Activated CD4-positive, alpha-beta memory T cell treated with anti-CD3 and anti-CD28 coated beads for 36 hours (primary cell): ENCODE data around the gene PRDX3. TPM values are rescaled to one million over a fixed set of nuclear protein-coding genes. Genes with fewer than 3 reads are reported as not detected.
"Not testable (repeated sequence)": the region's sequence is repeated elsewhere in the genome, so short reads cannot be mapped to it uniquely, and the experiment has no call there.

Source experiments
- CTCF ChIA-PET: fragments of 350-600 bp; sonication (Branson Sonifier 250); formaldehyde crosslinking; loops from one replicate; lab custom pipeline; 2021; ENCODE audit warnings: antibody characterized with exemption, inconsistent platforms; lab: Charles Lee
- POLR2A ChIA-PET: fragments of 350-600 bp; sonication (Branson Sonifier 250); formaldehyde crosslinking; loops from one replicate; lab custom pipeline; 2021; ENCODE audit warnings: antibody characterized with exemption; lab: Charles Lee
- DNase-seq: peaks from one replicate; pipeline ENCODE4 v3.0.0-alpha.2; 2020
- H3K27ac Mint-ChIP-seq: one replicate; pipeline ENCODE4 v1.8.0; 2021; ENCODE audit warnings: mixed read lengths
- H3K27me3 Mint-ChIP-seq: one replicate; pipeline ENCODE4 v1.8.0; 2021; ENCODE audit warnings: mixed read lengths
- H3K36me3 Mint-ChIP-seq: one replicate; pipeline ENCODE4 v1.8.0; 2021; ENCODE audit warnings: mixed read lengths
- H3K4me1 Mint-ChIP-seq: one replicate; pipeline ENCODE4 v1.8.0; 2021; ENCODE audit warnings: low read depth, mixed read lengths
- H3K4me3 Mint-ChIP-seq: one replicate; pipeline ENCODE4 v1.8.0; 2021; ENCODE audit warnings: mild to moderate bottlenecking, mixed read lengths
- H3K9me3 Mint-ChIP-seq: one replicate; pipeline ENCODE4 v1.8.0; 2021; ENCODE audit warnings: mixed read lengths
- intact Hi-C: fragments of 100-400 bp; cut with micrococcal nuclease; formaldehyde crosslinking; loops from one replicate; pipeline ENCODE4 v1.15.1; 2023
- total RNA-seq, 2 experiments: library from RNA; stranded (reverse); gene quantifications; one replicate each; pipeline ENCODE4 v1.2.3, GENCODE V29; 2021

PRDX3 gene
- total RNA-seq, 2 experiments from 2014 or later: 173 to 182 TPM

DNA sequence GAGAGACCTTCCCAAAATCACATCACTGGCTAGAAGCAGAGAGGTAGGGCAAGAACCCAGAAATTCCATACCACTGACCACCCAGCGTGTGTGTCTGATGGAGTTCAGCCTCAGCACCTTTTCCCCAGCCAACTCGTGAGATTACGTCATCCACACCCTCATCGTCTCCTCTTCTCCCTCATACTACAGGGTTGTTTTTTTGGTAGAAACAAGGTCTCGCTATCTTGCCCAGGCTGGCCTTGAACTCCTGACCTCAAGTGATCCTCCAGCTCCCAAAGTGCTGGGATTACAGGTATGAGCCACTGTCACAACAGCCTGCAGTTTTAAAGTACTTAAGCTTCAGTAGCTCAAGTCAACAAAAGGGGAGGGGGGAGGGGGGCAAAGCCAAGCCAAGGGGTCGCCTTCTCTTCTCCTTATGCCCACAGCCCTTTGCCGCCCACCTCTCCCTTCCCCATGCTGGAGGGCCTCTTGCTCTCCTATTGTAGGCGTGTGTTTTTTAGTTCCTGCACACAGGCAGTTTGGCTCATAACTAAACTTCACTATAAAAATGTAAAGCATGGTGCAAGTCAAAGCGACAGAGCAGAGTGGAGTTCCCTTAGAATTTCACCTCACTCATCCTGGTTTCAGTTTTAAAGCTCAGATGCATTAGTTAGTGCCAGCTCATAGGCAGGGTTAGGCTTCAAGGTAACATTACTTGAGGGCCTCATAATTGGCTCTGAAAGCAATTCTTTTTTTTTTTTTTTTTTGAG, 5.2 kb upstream of the PRDX3 start:
- intact Hi-C loops: loop anchor here (1.0 kb wide), 1 partner anchor 8 kb away; no protein-coding TSS in a partner anchor

GRCh38 chr10:119180850-119181400, 2.3 kb upstream of the PRDX3 start:
- DNase-seq, H3K4me3 Mint-ChIP-seq, H3K9me3 Mint-ChIP-seq, H3K27ac Mint-ChIP-seq, intact Hi-C loops, H3K27me3 Mint-ChIP-seq: not testable (repeated sequence)
- POLR2A ChIA-PET: interaction anchor here (0.6 kb wide), 1 partner anchor 13 kb away, joined by 3 read pairs; no protein-coding TSS in a partner anchor
- peaks cover 18% of the 10 kb centered on the region for H3K36me3 Mint-ChIP-seq
- CTCF ChIA-PET: interaction anchor here (1.1 to 1.5 kb wide), 5 partner anchors 9 to 121 kb away, joined by 3 to 5 read pairs (median 4); no protein-coding TSS in a partner anchor
- H3K4me1 Mint-ChIP-seq: peaks cover 39% of the 10 kb centered on the region

More for the DNA sequence above, 5.2 kb upstream of the PRDX3 start:
- no peaks in the 10 kb centered on the region for H3K36me3 Mint-ChIP-seq
- H3K4me1 Mint-ChIP-seq: peaks cover 18% of the 10 kb centered on the region
- CTCF ChIA-PET: interaction anchor here (0.7 to 1.5 kb wide), 5 partner anchors 11 to 130 kb away, joined by 3 to 8 read pairs (median 5); partner anchors contain the start of gene GRK5
- H3K9me3 Mint-ChIP-seq: no peaks in the 10 kb centered on the region
- peak; percentile 58 for DNase-seq
- no peaks in the 10 kb centered on the region for H3K27me3 Mint-ChIP-seq
- H3K27ac Mint-ChIP-seq: peak overlapping the region; percentile 70
- H3K4me3 Mint-ChIP-seq: no peak overlapping the region
- POLR2A ChIA-PET: interaction anchor here (0.6 kb wide), 1 partner anchor 313 kb away, joined by 3 read pairs; no protein-coding TSS in a partner anchor

DNA sequence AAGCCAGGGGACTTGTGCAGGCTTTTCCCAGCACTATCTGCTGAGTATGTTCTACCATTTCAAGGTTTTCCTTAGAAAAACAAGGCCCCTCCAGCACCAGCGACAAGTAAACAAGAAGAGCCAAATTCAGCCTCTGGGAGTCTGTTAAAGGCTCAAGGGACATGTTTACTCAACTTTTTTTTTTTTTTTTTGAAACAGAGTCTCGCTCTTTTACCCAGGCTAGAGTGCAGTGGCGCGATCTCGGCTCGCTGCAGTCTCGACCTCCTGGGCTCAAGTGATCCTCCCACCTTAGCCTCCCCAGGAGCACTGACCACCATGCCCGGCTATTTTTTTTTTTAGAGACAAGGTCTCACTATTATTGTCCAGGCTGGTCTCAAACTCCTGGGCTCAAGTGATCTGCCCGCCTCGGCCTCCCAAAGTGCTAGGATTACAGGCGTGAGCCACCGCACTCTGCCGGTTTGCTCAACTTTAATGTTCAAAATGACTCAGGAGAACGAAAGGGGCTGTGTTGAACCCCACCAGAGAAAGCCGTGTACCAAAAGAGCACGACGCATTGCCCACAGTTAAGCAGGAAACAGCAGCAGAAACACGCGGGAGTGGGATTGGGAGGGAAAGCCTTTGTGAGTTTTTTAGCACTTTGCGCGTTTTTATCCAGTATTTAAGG, 772 bp downstream of the PRDX3 start:
- POLR2A ChIA-PET: no interaction called here
- CTCF ChIA-PET: no interaction called here
- peaks cover 29% of the 10 kb centered on the region for H3K36me3 Mint-ChIP-seq

GRCh38 chr10:119176166-119176565, 2.4 kb downstream of the PRDX3 start:
- H3K27me3 Mint-ChIP-seq: no peaks in the 10 kb centered on the region
- H3K4me1 Mint-ChIP-seq: peaks cover 34% of the 10 kb centered on the region
- peak overlapping the region; percentile 88 for H3K4me3 Mint-ChIP-seq
- peak; percentile 55 for DNase-seq
- no peaks in the 10 kb centered on the region for H3K9me3 Mint-ChIP-seq
- POLR2A ChIA-PET: interaction anchor here (0.8 to 1.2 kb wide), 4 partner anchors 11 to 131 kb away, joined by 3 to 10 read pairs (median 4); partner anchors contain the start of gene SFXN4
- CTCF ChIA-PET: interaction anchor here (0.8 to 1.7 kb wide), 7 partner anchors 11 to 269 kb away, joined by 3 to 17 read pairs (median 4); partner anchors contain the start of genes GRK5 and SFXN4
- H3K27ac Mint-ChIP-seq: peak overlapping the region; percentile 70
- peaks cover 40% of the 10 kb centered on the region for H3K36me3 Mint-ChIP-seq
- intact Hi-C loops: loop anchor here (1.0 to 5.0 kb wide), 2 partner anchors 8 to 366 kb away; partner anchors contain the start of gene RGS10

More for the DNA sequence above, 772 bp downstream of the PRDX3 start:
- H3K27ac Mint-ChIP-seq: peak overlapping the region; percentile 94
- DNase-seq: peak; percentile 73
- H3K9me3 Mint-ChIP-seq: no peaks in the 10 kb centered on the region
- intact Hi-C loops: loop anchor here (1.0 to 5.0 kb wide), 5 partner anchors 13 to 364 kb away; partner anchors contain the start of genes EIF3A, GRK5, RGS10 and SFXN4
- H3K4me1 Mint-ChIP-seq: peaks cover 34% of the 10 kb centered on the region
- peak overlapping the region; percentile 88 for H3K4me3 Mint-ChIP-seq
- no peaks in the 10 kb centered on the region for H3K27me3 Mint-ChIP-seq

DNA sequence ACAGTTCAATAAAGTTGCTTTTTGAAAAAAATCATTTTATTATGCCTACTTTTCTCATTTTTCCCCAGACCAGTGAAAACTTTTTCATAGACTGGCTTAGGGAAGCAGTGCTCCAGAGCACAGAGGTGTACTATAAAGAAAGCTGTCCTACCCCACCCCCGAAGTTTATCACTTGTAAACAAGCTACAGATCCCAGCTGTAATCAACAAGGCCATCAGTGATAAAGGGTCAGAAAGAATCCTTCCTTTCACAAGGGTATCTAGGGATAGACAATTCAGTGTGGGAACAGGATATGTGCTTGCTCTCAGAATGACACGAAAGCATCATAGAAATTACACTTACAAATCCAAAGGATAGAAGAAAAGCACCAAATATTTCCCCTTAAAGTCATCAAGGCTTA, 4.5 kb downstream of the PRDX3 start:
- ChIA-PET POLR2A (no interaction called here), CTCF (no interaction called here)
- Mint-ChIP-seq H3K4me3 (no peak overlapping the region), H3K27me3 (no peaks in the 10 kb centered on the region), H3K27ac (no peak overlapping the region), H3K36me3 (peaks cover 51% of the 10 kb centered on the region), H3K4me1 (peaks cover 31% of the 10 kb centered on the region), H3K9me3 (no peaks in the 10 kb centered on the region)
- intact Hi-C loops: no loop called here
- no peak for DNase-seq

DNA sequence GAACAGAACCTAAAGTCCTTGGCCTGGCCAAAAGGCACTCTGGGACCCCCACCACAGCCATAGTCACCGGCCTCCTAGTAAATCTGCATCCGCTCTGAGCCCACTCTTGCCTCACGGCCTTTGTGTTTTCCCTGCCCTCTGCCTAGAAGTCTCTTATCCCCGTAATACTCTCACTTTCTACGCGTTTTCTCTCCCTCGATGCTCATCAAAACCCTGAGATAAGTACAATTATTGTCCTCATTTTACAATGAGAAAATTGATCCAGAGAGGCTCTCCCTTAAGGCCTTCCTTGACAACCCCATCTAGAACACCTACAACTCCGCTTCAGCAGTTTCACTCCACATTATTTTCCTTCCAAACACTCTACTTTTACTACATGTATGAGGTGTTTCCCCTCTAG, 11.6 kb downstream of the PRDX3 start:
- Mint-ChIP-seq H3K27me3 (no peaks in the 10 kb centered on the region), H3K4me3 (no peak overlapping the region), H3K9me3 (no peaks in the 10 kb centered on the region), H3K4me1 (peaks cover 32% of the 10 kb centered on the region), H3K27ac (peak overlapping the region; percentile 87), H3K36me3 (peaks cover 28% of the 10 kb centered on the region)
- intact Hi-C loops: no loop called here
- POLR2A ChIA-PET: no interaction called here
- CTCF ChIA-PET: no interaction called here
- no peak for DNase-seq

DNA sequence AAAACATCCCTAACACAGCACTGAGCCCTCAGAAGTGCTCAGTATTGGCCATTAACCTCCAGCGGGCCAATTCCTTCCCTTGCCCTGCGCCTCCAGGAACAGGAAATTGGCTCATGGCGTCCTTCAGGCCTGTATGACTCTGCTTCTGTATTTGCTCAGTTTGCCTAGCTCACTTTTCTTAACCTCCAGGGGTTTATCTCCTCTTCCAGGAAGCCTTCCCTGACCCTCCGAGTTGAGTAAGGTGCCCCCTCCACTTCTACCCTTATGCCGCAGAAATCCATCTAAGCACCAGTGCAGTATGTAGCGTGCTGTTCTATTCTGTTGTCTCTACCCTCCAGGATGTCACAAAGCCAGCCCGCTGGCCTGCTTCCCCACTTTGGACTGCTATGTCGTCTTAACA, 12.0 kb downstream of the PRDX3 start:
- Mint-ChIP-seq H3K9me3 (no peaks in the 10 kb centered on the region), H3K4me3 (peak overlapping the region; percentile 84), H3K27me3 (no peaks in the 10 kb centered on the region), H3K4me1 (peaks cover 37% of the 10 kb centered on the region), H3K27ac (peak overlapping the region; percentile 87), H3K36me3 (peaks cover 28% of the 10 kb centered on the region)
- CTCF ChIA-PET: interaction anchor here (2.0 to 2.6 kb wide), 2 partner anchors 10 to 40 kb away, joined by 5 to 13 read pairs; partner anchors contain the start of gene GRK5
- intact Hi-C loops: no loop called here
- no peak for DNase-seq
- POLR2A ChIA-PET: interaction anchor here (2.0 kb wide), 1 partner anchor 10 kb away, joined by 5 read pairs; no protein-coding TSS in a partner anchor

DNA sequence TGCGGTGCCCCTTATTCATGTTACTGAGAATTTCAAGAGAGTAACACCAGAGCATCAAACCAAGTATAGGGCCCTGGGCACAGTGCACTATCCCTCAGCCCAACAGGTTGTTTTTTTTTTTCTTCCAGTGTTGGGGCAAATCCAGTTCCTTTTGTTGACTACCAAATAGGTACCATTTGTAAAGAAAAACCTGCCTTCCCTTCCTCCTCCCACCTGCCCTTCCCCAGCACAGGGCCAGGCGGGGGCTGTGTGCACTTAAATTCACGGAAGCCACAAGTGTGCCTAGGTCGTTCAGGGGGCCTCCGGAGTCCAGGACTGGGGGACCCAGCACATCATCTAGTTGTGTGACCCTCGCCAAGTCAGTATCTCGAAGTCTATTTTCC, 12.5 kb downstream of the PRDX3 start:
- Mint-ChIP-seq H3K4me3 (peak overlapping the region; percentile 84), H3K27me3 (no peaks in the 10 kb centered on the region), H3K36me3 (peaks cover 27% of the 10 kb centered on the region), H3K9me3 (no peaks in the 10 kb centered on the region), H3K4me1 (peaks cover 37% of the 10 kb centered on the region), H3K27ac (peak overlapping the region; percentile 87)
- intact Hi-C loops: no loop called here
- POLR2A ChIA-PET: interaction anchor here (1.5 to 2.0 kb wide), 3 partner anchors 10 to 376 kb away, joined by 3 to 5 read pairs (median 4); partner anchors contain the start of gene RGS10
- DNase-seq: no peak
- CTCF ChIA-PET: interaction anchor here (2.0 to 2.6 kb wide), 2 partner anchors 10 to 41 kb away, joined by 5 to 13 read pairs; partner anchors contain the start of gene GRK5

DNA sequence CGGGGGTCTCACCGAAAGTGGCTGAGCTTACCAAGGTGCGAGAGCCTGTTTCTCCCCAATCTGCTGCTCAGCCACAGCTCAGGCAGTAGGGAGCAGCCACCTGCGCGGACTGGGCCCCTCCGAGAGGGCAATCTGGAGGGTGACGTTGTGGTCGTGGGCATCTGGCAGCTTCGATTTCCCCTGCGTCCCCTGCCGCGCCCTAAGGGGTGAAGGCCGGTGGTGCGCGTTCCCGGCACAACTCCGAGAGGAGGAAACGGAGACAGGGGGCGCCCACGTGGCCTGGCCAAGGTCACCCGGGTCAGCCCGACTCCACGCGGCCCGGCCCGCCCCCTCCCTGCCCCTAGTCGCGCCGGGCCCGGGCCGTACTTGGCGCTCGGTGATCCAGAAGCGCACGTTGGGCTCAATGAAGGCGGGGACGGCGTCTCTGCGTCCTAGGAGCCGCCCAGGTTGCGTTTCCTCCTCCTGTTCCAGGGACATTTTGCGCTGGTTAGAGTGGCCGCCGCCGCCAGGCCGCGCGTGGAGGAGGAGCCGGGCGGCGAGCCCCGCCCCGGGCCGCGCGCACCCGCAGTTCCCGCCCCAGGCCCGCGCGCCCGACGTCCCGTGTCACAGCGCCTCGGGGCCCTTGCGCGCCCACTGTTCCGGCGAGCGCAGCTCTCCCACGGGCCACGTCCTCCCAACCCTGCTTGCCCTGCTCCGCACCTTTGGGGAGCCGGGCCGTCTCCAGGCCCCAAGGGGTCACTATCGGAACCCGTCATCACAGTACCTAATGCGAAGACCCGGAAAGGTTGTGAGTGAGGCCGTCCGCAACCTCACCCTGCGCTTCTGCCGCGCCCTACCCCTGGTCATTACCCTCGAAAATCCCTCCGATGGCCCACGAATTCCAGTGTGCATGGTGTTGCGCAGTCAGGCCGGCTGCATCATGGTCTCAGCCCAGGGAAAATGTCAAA, 13.2 kb downstream of the PRDX3 start, which contains the start of gene SFXN4:
SFXN4 (minus strand) TSS at position 544 of the 947 bp plus-strand sequence; CDS start at position 477, 67 bp downstream.
- ChIA-PET POLR2A (interaction anchor here (0.7 to 2.0 kb wide), 8 partner anchors 9 to 377 kb away, joined by 3 to 8 read pairs (median 3); partner anchors contain the start of genes DENND10, GRK5 and RGS10), CTCF (interaction anchor here (0.7 to 2.6 kb wide), 7 partner anchors 11 to 378 kb away, joined by 3 to 13 read pairs (median 3); partner anchors contain the start of genes GRK5 and RGS10)
- H3K27ac Mint-ChIP-seq: peak within 1 kb of the TSS; percentile 87
- H3K27me3 Mint-ChIP-seq: no peaks in the 10 kb centered on the region
- peak; percentile 83 for DNase-seq
- intact Hi-C loops: loop anchor here (1.0 to 2.0 kb wide), 2 partner anchors 13 to 41 kb away; partner anchors contain the start of genes GRK5 and PRDX3
- no peaks in the 10 kb centered on the region for H3K9me3 Mint-ChIP-seq
- peaks cover 28% of the 10 kb centered on the region for H3K36me3 Mint-ChIP-seq
- peaks cover 37% of the 10 kb centered on the region for H3K4me1 Mint-ChIP-seq
- H3K4me3 Mint-ChIP-seq: peak within 1 kb of the TSS; percentile 84

- intact Hi-C loops: no loop called here
These were observed 16.0 kb downstream of the PRDX3 start for GRCh38 chr10:119162452-119163092.

More at GRCh38 chr10:119162452-119163092, 16.0 kb downstream of the PRDX3 start:
- Mint-ChIP-seq H3K36me3 (peaks cover 22% of the 10 kb centered on the region), H3K9me3 (no peaks in the 10 kb centered on the region), H3K27me3 (no peaks in the 10 kb centered on the region), H3K4me1 (peaks cover 37% of the 10 kb centered on the region), H3K27ac (peak overlapping the region; percentile 7), H3K4me3 (no peak overlapping the region)
- CTCF ChIA-PET: interaction anchor here (1.2 kb wide), 1 partner anchor 37 kb away, joined by 3 read pairs; no protein-coding TSS in a partner anchor
- no peak for DNase-seq
- POLR2A ChIA-PET: no interaction called here
